ENCODE measurements around the gene TFR2.

DNA sequence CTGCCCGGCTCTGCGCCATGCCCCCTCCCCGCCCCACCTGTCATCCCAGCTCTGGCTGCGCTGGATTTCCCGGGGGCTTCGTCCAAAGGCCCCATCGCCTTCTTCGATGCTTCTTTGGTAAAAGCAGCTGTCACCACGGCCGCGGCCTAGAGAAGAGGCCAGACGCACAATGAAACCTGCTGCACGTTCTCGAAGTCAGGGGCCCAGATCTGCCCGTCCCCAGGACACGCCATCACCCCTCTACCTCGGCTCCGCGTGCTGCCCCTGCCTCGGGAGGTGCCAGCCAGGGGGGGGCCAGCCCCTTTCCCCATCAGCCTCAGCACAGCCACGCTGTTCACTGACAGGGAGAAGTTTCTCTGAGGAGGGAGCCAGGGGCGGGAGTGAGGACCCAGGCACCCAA is 45.9 kb upstream of the TFR2 start:
- TF ChIP-seq, protein P1, sequence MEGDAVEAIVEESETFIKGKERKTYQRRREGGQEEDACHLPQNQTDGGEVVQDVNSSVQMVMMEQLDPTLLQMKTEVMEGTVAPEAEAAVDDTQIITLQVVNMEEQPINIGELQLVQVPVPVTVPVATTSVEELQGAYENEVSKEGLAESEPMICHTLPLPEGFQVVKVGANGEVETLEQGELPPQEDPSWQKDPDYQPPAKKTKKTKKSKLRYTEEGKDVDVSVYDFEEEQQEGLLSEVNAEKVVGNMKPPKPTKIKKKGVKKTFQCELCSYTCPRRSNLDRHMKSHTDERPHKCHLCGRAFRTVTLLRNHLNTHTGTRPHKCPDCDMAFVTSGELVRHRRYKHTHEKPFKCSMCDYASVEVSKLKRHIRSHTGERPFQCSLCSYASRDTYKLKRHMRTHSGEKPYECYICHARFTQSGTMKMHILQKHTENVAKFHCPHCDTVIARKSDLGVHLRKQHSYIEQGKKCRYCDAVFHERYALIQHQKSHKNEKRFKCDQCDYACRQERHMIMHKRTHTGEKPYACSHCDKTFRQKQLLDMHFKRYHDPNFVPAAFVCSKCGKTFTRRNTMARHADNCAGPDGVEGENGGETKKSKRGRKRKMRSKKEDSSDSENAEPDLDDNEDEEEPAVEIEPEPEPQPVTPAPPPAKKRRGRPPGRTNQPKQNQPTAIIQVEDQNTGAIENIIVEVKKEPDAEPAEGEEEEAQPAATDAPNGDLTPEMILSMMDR (IDR thresholded peaks at IDR 0.05; ENCODE audit: extremely low read depth in 1 of 2, insufficient read depth in 1 of 2, low read depth in 1 of 2, low read length in 2 of 2) = no peak
- TF ChIP-seq EZH2 (IDR thresholded peaks at IDR 0.05; ENCODE audit: borderline replicate concordance, low read depth, low read length, severe bottlenecking) (no peak), POLR2A (IDR thresholded peaks at IDR 0.05; ENCODE audit: low read depth, low read length) (no peak), MYC (IDR thresholded peaks at IDR 0.05; ENCODE audit: low read depth, low read length) (no peak), JUN (IDR thresholded peaks at IDR 0.05; ENCODE audit: borderline replicate concordance, insufficient read depth, insufficient read length, low read depth) (no peak), FOS (IDR thresholded peaks at IDR 0.05; ENCODE audit: borderline replicate concordance, insufficient read depth, low read length) (no peak)
